ENCODE results near the gene TPRA1.

GRCh38 chr3:127531821-127532220 lies 58.7 kb downstream of the TPRA1 start:
- TF ChIP-seq CTCF (IDR thresholded peaks at IDR 0.05; ENCODE audit: borderline replicate concordance, extremely low read depth, low read length, poor library complexity, severe bottlenecking) (no peak), EZH2 (IDR thresholded peaks at IDR 0.05; ENCODE audit: borderline replicate concordance, low read depth, low read length, severe bottlenecking) (no peak)
